ENCODE data around the gene CBR4. TPM values are rescaled to one million over a fixed set of nuclear protein-coding genes. Genes with fewer than 3 reads are reported as not detected.
A peak's percentile ranks its signal among the peaks of the same experiment; 100 is the strongest.

Gene CBR4
- total and polyA plus RNA-seq, 2 donors (not counting 3 experiments of a cell fraction or from before 2014, with no cell fraction given) = 4.8 to 26.3 TPM

- Histone ChIP-seq H3K4me1 (ENCODE audit: control insufficient read depth, extremely low read depth, insufficient read depth, low read length) (no peaks in the 10 kb centered on the region), H3K9ac (replicated peaks; ENCODE audit: extremely low read depth, insufficient read depth, low read length) (no peak overlapping the region), H3K27me3 (ENCODE audit: control insufficient read depth in 2 of 2, insufficient read depth in 2 of 2, low read length in 2 of 2) (no peaks in the 10 kb centered on the region), H3K9me3 (replicated peaks; ENCODE audit: control insufficient read depth, insufficient read depth, low read length) (no peaks in the 10 kb centered on the region), H2AFZ (ENCODE audit: low read depth, low read length) (no peak overlapping the region), H3K9me1 (replicated peaks; ENCODE audit: control insufficient read depth, extremely low read depth, insufficient read depth, low read length) (no peaks in the 10 kb centered on the region), H3K4me2 (ENCODE audit: insufficient read depth, low read length) (no peak overlapping the region), H4K20me1 (replicated peaks; ENCODE audit: control insufficient read depth, extremely low read depth, insufficient read depth, low read length) (no peaks in the 10 kb centered on the region), H3K36me3 (ENCODE audit: control insufficient read depth in 2 of 2, extremely low read depth in 1 of 2, insufficient read depth in 2 of 2, low read length in 2 of 2) (peaks cover 0 to 4% of the 10 kb centered on the region in 2 experiments), H3K27ac (ENCODE audit: insufficient read depth, low read depth, low read length) (no peak overlapping the region), H3K79me2 (ENCODE audit: control insufficient read depth, insufficient read depth, low read length) (no peaks in the 10 kb centered on the region), H3K4me3 (replicated peaks in 1 of 3; ENCODE audit: insufficient read depth in 1 of 3, low read depth in 1 of 3, low read length in 3 of 3) (no peak overlapping the region)
- CTCF ChIA-PET = no interaction called here
- dilution Hi-C loops (cut with MboI; ENCODE audit: extremely low pct_ligation_motif_present, low sequenced_read_pairs) (no loop called here), intact Hi-C loops (cut with micrococcal nuclease) (no loop called here)
- DNase-seq (ENCODE audit: low read depth, low spot score) (no peak), FAIRE-seq (peak; percentile 49)
- TF ChIP-seq POLR2AphosphoS5 (IDR thresholded peaks at IDR 0.05; ENCODE audit: insufficient read depth, low read depth, low read length) = no peak
- TF ChIP-seq FOS (IDR thresholded peaks at IDR 0.05; ENCODE audit: borderline replicate concordance, insufficient read depth, low read length) = no peak
- TF ChIP-seq POLR2A (IDR thresholded peaks at IDR 0.05; ENCODE audit: low read depth, low read length) = no peak
- no peak for TF ChIP-seq MAX (IDR thresholded peaks at IDR 0.05; ENCODE audit: insufficient read depth, insufficient read length)
- no peak for TF ChIP-seq MYC (IDR thresholded peaks at IDR 0.05; ENCODE audit: low read depth, low read length)
- TF ChIP-seq GATA2 (IDR thresholded peaks at IDR 0.05; ENCODE audit: insufficient read depth, insufficient read length, low read depth, low read length) = no peak
- TF ChIP-seq EZH2 (IDR thresholded peaks at IDR 0.05; ENCODE audit: borderline replicate concordance, low read depth, low read length, severe bottlenecking) = no peak
- TF ChIP-seq JUN (IDR thresholded peaks at IDR 0.05; ENCODE audit: borderline replicate concordance, insufficient read depth, insufficient read length, low read depth) = no peak
- TF ChIP-seq, protein P1, sequence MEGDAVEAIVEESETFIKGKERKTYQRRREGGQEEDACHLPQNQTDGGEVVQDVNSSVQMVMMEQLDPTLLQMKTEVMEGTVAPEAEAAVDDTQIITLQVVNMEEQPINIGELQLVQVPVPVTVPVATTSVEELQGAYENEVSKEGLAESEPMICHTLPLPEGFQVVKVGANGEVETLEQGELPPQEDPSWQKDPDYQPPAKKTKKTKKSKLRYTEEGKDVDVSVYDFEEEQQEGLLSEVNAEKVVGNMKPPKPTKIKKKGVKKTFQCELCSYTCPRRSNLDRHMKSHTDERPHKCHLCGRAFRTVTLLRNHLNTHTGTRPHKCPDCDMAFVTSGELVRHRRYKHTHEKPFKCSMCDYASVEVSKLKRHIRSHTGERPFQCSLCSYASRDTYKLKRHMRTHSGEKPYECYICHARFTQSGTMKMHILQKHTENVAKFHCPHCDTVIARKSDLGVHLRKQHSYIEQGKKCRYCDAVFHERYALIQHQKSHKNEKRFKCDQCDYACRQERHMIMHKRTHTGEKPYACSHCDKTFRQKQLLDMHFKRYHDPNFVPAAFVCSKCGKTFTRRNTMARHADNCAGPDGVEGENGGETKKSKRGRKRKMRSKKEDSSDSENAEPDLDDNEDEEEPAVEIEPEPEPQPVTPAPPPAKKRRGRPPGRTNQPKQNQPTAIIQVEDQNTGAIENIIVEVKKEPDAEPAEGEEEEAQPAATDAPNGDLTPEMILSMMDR (IDR thresholded peaks at IDR 0.05; ENCODE audit: extremely low read depth in 1 of 2, insufficient read depth in 1 of 2, low read depth in 1 of 2, low read length in 2 of 2) = no peak
- POLR2A ChIA-PET = no interaction called here
- BruUV-seq (replicated peaks) = no TSS peak
Observed at GRCh38 chr4:168972596-168972995, 37.5 kb downstream of the CBR4 start.
